IMR-90 (cell line): Measurements from ENCODE around the gene PPP1R9B. TPM values are rescaled to one million over a fixed set of nuclear protein-coding genes. Genes with fewer than 3 reads are reported as not detected.

Source experiments
- ATAC-seq: fragments of 200-7000 bp; cut with Tn5 transposase; 2 replicates; pipeline ENCODE4 v1.9.1; 2020; ENCODE audit warnings: low read depth, mild to moderate bottlenecking, moderate library complexity
- BruUV-seq: library from RNA; stranded (reverse); fragments of 400-500 nt; replicated peaks from 2 replicates; lab custom pipeline; 2021; lab: Mats Ljungman, UMichigan
- CTCF ChIA-PET: fragments of 300-600 bp; formaldehyde crosslinking; extraction: SDS; loops from one replicate; lab custom pipeline; 2021; ENCODE audit warnings: antibody characterized with exemption; lab: Yijun Ruan, JAX
- POLR2A ChIA-PET: fragments of 300-600 bp; sonication (Branson Sonifier 250); formaldehyde crosslinking; loops from one replicate; lab custom pipeline; 2022; ENCODE audit warnings: antibody characterized with exemption; ENCODE audit not compliant: unreplicated experiment; lab: Charles Lee
- DNase-seq: peaks from one replicate; pipeline ENCODE4 v3.0.0; 2013
- H2AFZ ChIP-seq: replicated peaks from 2 replicates; pipeline ENCODE3; 2013; ENCODE audit warnings: low read length, mild to moderate bottlenecking; ENCODE audit not compliant: poor library complexity
- H2AK5ac ChIP-seq: 2 replicates; pipeline ENCODE4 v1.6.1; 2013; ENCODE audit warnings: low read depth, low read length, inconsistent platforms
- H2AK9ac ChIP-seq: replicated peaks from 2 replicates; pipeline ENCODE3; 2013; ENCODE audit warnings: mild to moderate bottlenecking, low read depth, low read length, moderate library complexity; ENCODE audit not compliant: poor library complexity
- H2BK120ac ChIP-seq: 2 replicates; pipeline ENCODE4 v1.6.1; 2013; ENCODE audit warnings: low read depth, low read length, inconsistent platforms
- H2BK15ac ChIP-seq: 3 replicates; pipeline ENCODE4 v1.6.1; 2013; ENCODE audit warnings: low read depth, low read length, inconsistent platforms
- H2BK20ac ChIP-seq: 2 replicates; pipeline ENCODE4 v1.6.1; 2013; ENCODE audit warnings: low read depth, mild to moderate bottlenecking, inconsistent platforms, low read length, moderate library complexity
- H2BK5ac ChIP-seq: 2 replicates; pipeline ENCODE4 v1.6.1; 2013; ENCODE audit warnings: mild to moderate bottlenecking, low read depth, low read length, inconsistent platforms; ENCODE audit not compliant: poor library complexity, severe bottlenecking
- H3K14ac ChIP-seq: replicated peaks from 2 replicates; pipeline ENCODE4 v1.6.1; 2013; ENCODE audit warnings: low read depth, low read length, inconsistent platforms
- H3K18ac ChIP-seq: 2 replicates; pipeline ENCODE4 v1.6.1; 2013; ENCODE audit warnings: low read depth, low read length, control low read depth
- H3K23ac ChIP-seq: 2 replicates; pipeline ENCODE4 v1.6.1; 2013; ENCODE audit warnings: low read depth, low read length, inconsistent platforms
- H3K27ac ChIP-seq: 2 replicates; pipeline ENCODE4 v1.5.1; 2013; ENCODE audit warnings: mild to moderate bottlenecking, control low read depth, low read length; ENCODE audit not compliant: insufficient read depth
- H3K27me3 ChIP-seq: 2 replicates; pipeline ENCODE4 v1.6.1; 2013; ENCODE audit warnings: low read length; ENCODE audit not compliant: control insufficient read depth, insufficient read depth
- H3K36me3 ChIP-seq: 2 replicates; pipeline ENCODE4 v1.6.1; 2013; ENCODE audit warnings: low read length, mixed read lengths; ENCODE audit not compliant: control insufficient read depth, insufficient read depth
- H3K4ac ChIP-seq: 2 replicates; pipeline ENCODE4 v1.6.1; 2013; ENCODE audit warnings: low read depth, low read length, inconsistent platforms
- H3K4me1 ChIP-seq: 2 replicates; pipeline ENCODE4 v1.6.1; 2013; ENCODE audit warnings: low read length, mixed read lengths; ENCODE audit not compliant: control insufficient read depth, insufficient read depth
- H3K4me2 ChIP-seq: 2 replicates; pipeline ENCODE4 v1.6.1; 2013; ENCODE audit warnings: low read depth, mild to moderate bottlenecking, control low read depth, low read length, moderate library complexity
- H3K4me3 ChIP-seq: 2 replicates; pipeline ENCODE4 v1.5.1; 2013; ENCODE audit warnings: low read depth, mild to moderate bottlenecking, control low read depth, low read length, moderate library complexity; ENCODE audit not compliant: insufficient read depth
- H3K56ac ChIP-seq: 2 replicates; pipeline ENCODE4 v1.6.1; 2013; ENCODE audit warnings: low read length, inconsistent platforms; ENCODE audit not compliant: insufficient read depth; ENCODE audit errors: extremely low read depth
- H3K79me1 ChIP-seq, 2 experiments: 2 replicates each; pipeline ENCODE4 v1.6.1; 2013; ENCODE audit warnings: low read length in 2 of 2, inconsistent platforms in 1 of 2, low read depth in 1 of 2
- H3K9ac ChIP-seq: 2 replicates; pipeline ENCODE4 v1.6.1; 2013; ENCODE audit warnings: low read depth, low read length, control low read depth
- H3K9me1 ChIP-seq: 2 replicates; pipeline ENCODE4 v1.6.1; 2013; ENCODE audit warnings: low read length, inconsistent platforms; ENCODE audit not compliant: insufficient read depth
- H3K9me3 ChIP-seq: 2 replicates; pipeline ENCODE4 v1.6.1; 2013; ENCODE audit warnings: low read length; ENCODE audit not compliant: control insufficient read depth, insufficient read depth
- H4K20me1 ChIP-seq: 2 replicates; pipeline ENCODE4 v1.6.1; 2013; ENCODE audit warnings: low read length, inconsistent platforms; ENCODE audit not compliant: insufficient read depth
- H4K5ac ChIP-seq: 2 replicates; pipeline ENCODE4 v1.6.1; 2013; ENCODE audit warnings: mild to moderate bottlenecking, low read depth, low read length, control low read depth
- H4K8ac ChIP-seq, 2 experiments: 2 replicates each; pipeline ENCODE4 v1.6.1; 2013; ENCODE audit warnings: low read depth in 2 of 2, low read length in 2 of 2, control low read depth in 1 of 2, inconsistent platforms in 1 of 2
- H4K91ac ChIP-seq: 2 replicates; pipeline ENCODE4 v1.6.1; 2013; ENCODE audit warnings: low read depth, low read length, inconsistent platforms; ENCODE audit not compliant: insufficient read depth
- CEBPB ChIP-seq: IDR thresholded peaks from 2 replicates; pipeline ENCODE4 v1.6.1; 2012; ENCODE audit warnings: low read depth, low read length, improper control_type of control experiment
- FOS ChIP-seq: fragments of 150-350 bp; IDR thresholded peaks from 2 replicates; pipeline ENCODE4 v1.6.1; 2016; ENCODE audit warnings: low read depth, low read length
- MAFK ChIP-seq: IDR thresholded peaks from 2 replicates; pipeline ENCODE4 v1.6.1; 2012; ENCODE audit warnings: low read depth, low read length, improper control_type of control experiment
- MAZ ChIP-seq: IDR thresholded peaks from 2 replicates; pipeline ENCODE4 v1.6.1; 2012; ENCODE audit warnings: low read depth, mild to moderate bottlenecking, low read length, improper control_type of control experiment, moderate library complexity, borderline replicate concordance
- MXI1 ChIP-seq: IDR thresholded peaks from 2 replicates; pipeline ENCODE4 v1.6.1; 2012; ENCODE audit warnings: low read depth, mild to moderate bottlenecking, low read length, moderate library complexity, borderline replicate concordance
- NFE2L2 ChIP-seq: fragments of 150-350 bp; IDR thresholded peaks from 2 replicates; pipeline ENCODE4 v1.6.1; 2016; ENCODE audit warnings: low read depth, mild to moderate bottlenecking, low read length
- POLR2A ChIP-seq: IDR thresholded peaks from 2 replicates; pipeline ENCODE4 v1.6.1; 2012; ENCODE audit warnings: mild to moderate bottlenecking, low read depth, low read length
- RAD21 ChIP-seq: IDR thresholded peaks from 2 replicates; pipeline ENCODE4 v1.6.1; 2012; ENCODE audit warnings: low read length, improper control_type of control experiment
- RCOR1 ChIP-seq: IDR thresholded peaks from 2 replicates; pipeline ENCODE4 v1.6.1; 2012; ENCODE audit warnings: mild to moderate bottlenecking, low read length, improper control_type of control experiment; ENCODE audit not compliant: insufficient replicate concordance
- SMC3 ChIP-seq: fragments of 150-350 bp; IDR thresholded peaks from 2 replicates; pipeline ENCODE4 v1.6.1; 2016; ENCODE audit warnings: low read depth, mild to moderate bottlenecking, antibody characterized with exemption, low read length, moderate library complexity
- WGBS, 2 experiments: methylation state at CpG; one replicate each; pipeline versions ENCODE4 v1.1.5 to v1.1.7; 2013; ENCODE audit warnings: missing lambda C conversion rate in 2 of 2; ENCODE audit not compliant: insufficient read length in 1 of 2; ENCODE audit errors: extremely low coverage in 2 of 2; 5-methylcytosine and 5-hydroxymethylcytosine counted together
- dilution Hi-C: fragments of 300-500 bp; cut with HindIII; formaldehyde crosslinking; loops from one replicate; pipeline ENCODE4 v1.14.3; 2018; ENCODE audit warnings: low sequenced_read_pairs; ENCODE audit not compliant: unreplicated experiment
- in situ Hi-C: fragments of 300-500 bp; cut with MboI; formaldehyde crosslinking; loops from 3 replicates; pipeline ENCODE4 v1.14.3; 2019; ENCODE audit warnings: low sequenced_read_pairs, inconsistent platforms, mixed read lengths
- intact Hi-C: fragments of 100-400 bp; cut with micrococcal nuclease; formaldehyde crosslinking; loops from 2 replicates; pipeline ENCODE4 v1.10.0; 2022
- polyA plus RNA-seq, 3 experiments: library from polyadenylated mRNA; depleted of rRNA; stranded (reverse); fragments of >200 nt; gene quantifications; 2 replicates each; pipeline ENCODE4 v1.2.3, GENCODE V29; 2012; ENCODE audit warnings: low replicate concordance in 1 of 3
- total RNA-seq: library from RNA; depleted of rRNA; stranded (reverse); fragments of >200 nt; gene quantifications from 2 replicates; pipeline ENCODE4 v1.2.3, GENCODE V29; 2012
- TF ChIP-seq, protein P1 (sequence below): fragments of 150-350 bp; IDR thresholded peaks from 2 replicates; pipeline ENCODE4 v1.6.1; 2016; ENCODE audit warnings: low read depth, mild to moderate bottlenecking, low read length, moderate library complexity, borderline replicate concordance
- TF ChIP-seq, protein P2 (sequence below): conservative IDR thresholded peaks from 2 replicates; pipeline ENCODE4 v1.5.1; 2012; ENCODE audit warnings: mild to moderate bottlenecking, low read depth, low read length, improper control_type of control experiment

PPP1R9B gene
- total and polyA plus RNA-seq, 2 of the 4 experiments (the other 2 are of a cell fraction): 23.0 to 28.0 TPM

DNA sequence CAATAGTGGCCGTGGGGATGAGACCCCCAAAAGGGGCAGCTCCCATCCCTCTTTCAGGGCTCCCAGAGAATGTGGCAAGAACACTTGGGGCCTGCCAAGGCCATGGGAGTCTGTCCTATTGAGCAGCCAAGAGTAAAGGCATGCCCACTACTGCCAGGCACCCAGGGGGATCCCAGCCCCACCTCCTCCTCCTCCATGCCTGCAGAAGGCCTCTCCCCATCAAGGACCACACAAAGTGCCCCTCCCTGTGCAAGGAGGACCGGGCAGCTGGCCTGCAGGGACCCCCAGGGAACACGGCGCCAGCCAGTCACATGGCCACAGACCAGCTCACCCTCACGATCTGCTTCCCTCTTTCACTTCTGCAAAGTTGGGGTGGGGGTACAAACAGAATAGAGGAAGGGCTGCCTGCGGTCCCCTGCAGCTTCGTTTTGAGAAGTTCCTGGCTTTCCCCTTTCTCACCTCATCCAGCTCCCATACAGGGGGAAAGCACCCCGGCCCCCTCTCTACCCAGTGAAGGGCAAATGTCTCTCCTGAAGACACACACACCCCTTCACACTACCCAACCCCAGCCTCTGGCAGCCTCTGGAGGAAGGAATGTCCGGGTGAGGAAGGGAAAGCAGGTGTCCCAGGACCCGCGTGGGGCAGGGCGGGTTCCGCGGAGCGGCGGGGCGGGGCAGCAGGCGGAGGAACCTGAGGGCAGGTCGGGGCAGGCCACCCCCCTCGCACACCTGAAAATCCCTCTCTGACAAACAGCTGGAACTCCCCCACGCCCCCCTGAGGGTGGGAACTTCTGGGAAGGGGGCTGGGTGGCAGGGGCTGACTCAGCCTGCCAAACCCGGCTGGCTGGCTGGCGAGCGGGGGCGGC is 2.0 kb downstream of the PPP1R9B start (continued):
- TF ChIP-seq FOS: no peak
- 0 out of 2 replicates have a peak, but pooled peaks have one; percentile 17 for TF ChIP-seq RAD21
- no peak for TF ChIP-seq NFE2L2

DNA sequence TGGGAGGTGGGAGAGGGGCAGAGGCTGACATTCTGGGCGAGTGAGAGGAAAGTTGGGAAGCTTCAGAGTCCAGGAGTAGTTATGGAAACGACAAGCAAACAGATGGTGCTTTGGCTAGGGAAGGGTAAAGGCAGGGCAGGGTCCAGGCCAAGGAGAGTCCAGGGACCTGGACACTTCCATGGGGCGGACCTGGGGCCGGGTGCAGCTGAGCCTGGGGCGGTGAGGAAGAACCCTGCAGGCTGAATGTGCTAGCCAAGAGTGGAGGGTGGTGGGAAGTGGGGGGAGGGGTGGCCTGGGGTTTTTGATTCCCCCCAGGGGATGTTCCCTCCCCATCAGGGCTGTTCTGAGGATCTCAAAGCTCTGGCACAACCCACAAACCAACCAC is 2.6 kb downstream of the PPP1R9B start:
- CTCF ChIA-PET: interaction anchor here (0.5 to 1.8 kb wide), 3 partner anchors 15 to 145 kb away, joined by 3 to 4 read pairs (median 3); no protein-coding TSS in a partner anchor
- dilution Hi-C loops (no loop called here), intact Hi-C loops (loop anchor here (2.0 kb wide), 1 partner anchor 53 kb away; the partner anchor contains the start of gene PDK2), in situ Hi-C loops (no loop called here)
- Histone ChIP-seq H3K4ac (peak overlapping the region; percentile 45), H3K79me1 (peaks cover 9 to 69% of the 10 kb centered on the region in 2 experiments; a peak in 3 of 4 replicates), H2AK9ac (peak overlapping the region; percentile 91), H3K4me2 (peak overlapping the region; percentile 96), H3K4me3 (peak overlapping the region; percentile 86), H3K27me3 (no peaks in the 10 kb centered on the region), H3K27ac (peak overlapping the region; percentile 64), H3K14ac (peak overlapping the region; percentile 57; the same call in 1 of the 2 replicates), H4K8ac (no peak overlapping the region; a peak in 1 of 4 replicates), H3K18ac (no peak overlapping the region), H3K4me1 (peaks cover 27% of the 10 kb centered on the region), H2BK120ac (no peak overlapping the region), H3K9ac (peak overlapping the region; percentile 77), H3K36me3 (peaks cover 25% of the 10 kb centered on the region), H2BK20ac (no peak overlapping the region), H2AK5ac (0 out of 2 replicates have a peak overlapping the region, but pooled peaks have one; percentile 65), H3K9me1 (peaks cover 7% of the 10 kb centered on the region), H2AFZ (no peak overlapping the region), H4K5ac (no peak overlapping the region), H2BK5ac (no peak overlapping the region), H3K56ac (peak overlapping the region; percentile 20; the same call in 1 of the 2 replicates), H4K91ac (no peak overlapping the region), H3K9me3 (no peaks in the 10 kb centered on the region), H4K20me1 (peaks cover 61% of the 10 kb centered on the region), H3K23ac (peak overlapping the region; percentile 58; the same call in 1 of the 2 replicates), H2BK15ac (no peak overlapping the region)
- 10% methylated on average over 2 of the region's 5 CpGs; no CpG with 5 or more reads in 1 of the 2 experiments for WGBS, 2 experiments
- ATAC-seq: no peak
- DNase-seq: no peak
- POLR2A ChIA-PET: no interaction called here
- no TSS peak for BruUV-seq
- TF ChIP-seq, protein P1, sequence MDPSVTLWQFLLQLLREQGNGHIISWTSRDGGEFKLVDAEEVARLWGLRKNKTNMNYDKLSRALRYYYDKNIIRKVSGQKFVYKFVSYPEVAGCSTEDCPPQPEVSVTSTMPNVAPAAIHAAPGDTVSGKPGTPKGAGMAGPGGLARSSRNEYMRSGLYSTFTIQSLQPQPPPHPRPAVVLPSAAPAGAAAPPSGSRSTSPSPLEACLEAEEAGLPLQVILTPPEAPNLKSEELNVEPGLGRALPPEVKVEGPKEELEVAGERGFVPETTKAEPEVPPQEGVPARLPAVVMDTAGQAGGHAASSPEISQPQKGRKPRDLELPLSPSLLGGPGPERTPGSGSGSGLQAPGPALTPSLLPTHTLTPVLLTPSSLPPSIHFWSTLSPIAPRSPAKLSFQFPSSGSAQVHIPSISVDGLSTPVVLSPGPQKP: no peak
- TF ChIP-seq SMC3: no peak
- no peak for TF ChIP-seq MAZ
- TF ChIP-seq MAFK: no peak
- TF ChIP-seq CEBPB: no peak
- no peak for TF ChIP-seq POLR2A
- no peak for TF ChIP-seq RCOR1
- no peak for TF ChIP-seq MXI1
- TF ChIP-seq, protein P2, sequence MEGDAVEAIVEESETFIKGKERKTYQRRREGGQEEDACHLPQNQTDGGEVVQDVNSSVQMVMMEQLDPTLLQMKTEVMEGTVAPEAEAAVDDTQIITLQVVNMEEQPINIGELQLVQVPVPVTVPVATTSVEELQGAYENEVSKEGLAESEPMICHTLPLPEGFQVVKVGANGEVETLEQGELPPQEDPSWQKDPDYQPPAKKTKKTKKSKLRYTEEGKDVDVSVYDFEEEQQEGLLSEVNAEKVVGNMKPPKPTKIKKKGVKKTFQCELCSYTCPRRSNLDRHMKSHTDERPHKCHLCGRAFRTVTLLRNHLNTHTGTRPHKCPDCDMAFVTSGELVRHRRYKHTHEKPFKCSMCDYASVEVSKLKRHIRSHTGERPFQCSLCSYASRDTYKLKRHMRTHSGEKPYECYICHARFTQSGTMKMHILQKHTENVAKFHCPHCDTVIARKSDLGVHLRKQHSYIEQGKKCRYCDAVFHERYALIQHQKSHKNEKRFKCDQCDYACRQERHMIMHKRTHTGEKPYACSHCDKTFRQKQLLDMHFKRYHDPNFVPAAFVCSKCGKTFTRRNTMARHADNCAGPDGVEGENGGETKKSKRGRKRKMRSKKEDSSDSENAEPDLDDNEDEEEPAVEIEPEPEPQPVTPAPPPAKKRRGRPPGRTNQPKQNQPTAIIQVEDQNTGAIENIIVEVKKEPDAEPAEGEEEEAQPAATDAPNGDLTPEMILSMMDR: no peak
